HG03342 (cell line): ENCODE data around the gene MAGI2.
"Not testable (repeated sequence)": the region's sequence is repeated elsewhere in the genome, so short reads cannot be mapped to it uniquely, and the experiment has no call there.

Source experiments
- ATAC-seq: cut with Tn5 transposase; IDR thresholded peaks from one replicate; pipeline ENCODE4 v1.9.1; 2021; ENCODE audit warnings: mild to moderate bottlenecking, moderate library complexity; ENCODE audit not compliant: unreplicated experiment

MAGI2 gene

GRCh38 chr7:78023191-78023590 lies 1430.3 kb downstream of the MAGI2 start:
- no peak for ATAC-seq

GRCh38 chr7:78022165-78022564 lies 1431.3 kb downstream of the MAGI2 start:
- no peak for ATAC-seq

GRCh38 chr7:78020874-78021249 lies 1432.6 kb downstream of the MAGI2 start:
- ATAC-seq, result no peak

GRCh38 chr7:78020136-78020873 lies 1433.2 kb downstream of the MAGI2 start:
- ATAC-seq, result peak; percentile 48

GRCh38 chr7:78019447-78020135 lies 1433.9 kb downstream of the MAGI2 start:
- peak; percentile 80 for ATAC-seq

- ATAC-seq, result peak; percentile 25
These were observed 1434.6 kb downstream of the MAGI2 start for GRCh38 chr7:78018641-78019446.

GRCh38 chr7:78017591-78018100 lies 1435.8 kb downstream of the MAGI2 start:
- ATAC-seq, result no peak

- no peak for ATAC-seq
These were observed 1437.8 kb downstream of the MAGI2 start for GRCh38 chr7:78015574-78016260.

- no peak for ATAC-seq
These were observed 1439.1 kb downstream of the MAGI2 start for GRCh38 chr7:78014401-78014800.

GRCh38 chr7:78013386-78013785 lies 1440.1 kb downstream of the MAGI2 start:
- ATAC-seq, result no peak

- no peak for ATAC-seq
These were observed 1441.8 kb downstream of the MAGI2 start for GRCh38 chr7:78011642-78012041.

- no peak for ATAC-seq
These were observed 1446.2 kb downstream of the MAGI2 start for GRCh38 chr7:78007231-78007630.

- no peak for ATAC-seq
These were observed 1447.3 kb downstream of the MAGI2 start for GRCh38 chr7:78006063-78006755.

- no peak for ATAC-seq
These were observed 1450.8 kb downstream of the MAGI2 start for GRCh38 chr7:78002715-78003114.

GRCh38 chr7:78002021-78002420 lies 1451.4 kb downstream of the MAGI2 start:
- ATAC-seq, result no peak

- not testable (repeated sequence) for ATAC-seq
These were observed 1454.3 kb downstream of the MAGI2 start for GRCh38 chr7:77999168-77999567.

GRCh38 chr7:77995717-77996116 lies 1457.8 kb downstream of the MAGI2 start:
- no peak for ATAC-seq

GRCh38 chr7:77993838-77994237 lies 1459.6 kb downstream of the MAGI2 start:
- no peak for ATAC-seq

- ATAC-seq, result no peak
These were observed 1461.8 kb downstream of the MAGI2 start for GRCh38 chr7:77991656-77992055.

- no peak for ATAC-seq
These were observed 1463.4 kb downstream of the MAGI2 start for GRCh38 chr7:77989981-77990566.
